ENCODE results near the gene PTGER4.

Gene PTGER4

DNA sequence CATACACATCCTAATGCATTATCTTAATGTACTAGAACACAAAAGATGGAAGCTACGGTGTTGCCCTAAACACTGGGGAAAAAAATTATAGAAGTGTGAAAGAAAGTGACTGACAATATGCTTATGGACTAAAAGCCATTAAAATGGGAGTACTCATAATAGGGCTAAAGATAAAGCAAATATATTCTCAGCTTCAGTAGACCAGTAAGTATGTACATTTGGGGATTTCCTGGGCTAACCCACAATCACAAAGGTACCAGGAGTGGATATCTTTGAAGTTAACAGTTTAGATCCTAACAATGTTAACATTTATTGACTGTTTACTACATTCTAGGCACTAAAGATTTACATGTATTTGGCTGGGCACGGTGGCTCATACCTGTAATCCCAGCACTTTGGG, 36.9 kb downstream of the PTGER4 start:
- TF ChIP-seq, protein P1, sequence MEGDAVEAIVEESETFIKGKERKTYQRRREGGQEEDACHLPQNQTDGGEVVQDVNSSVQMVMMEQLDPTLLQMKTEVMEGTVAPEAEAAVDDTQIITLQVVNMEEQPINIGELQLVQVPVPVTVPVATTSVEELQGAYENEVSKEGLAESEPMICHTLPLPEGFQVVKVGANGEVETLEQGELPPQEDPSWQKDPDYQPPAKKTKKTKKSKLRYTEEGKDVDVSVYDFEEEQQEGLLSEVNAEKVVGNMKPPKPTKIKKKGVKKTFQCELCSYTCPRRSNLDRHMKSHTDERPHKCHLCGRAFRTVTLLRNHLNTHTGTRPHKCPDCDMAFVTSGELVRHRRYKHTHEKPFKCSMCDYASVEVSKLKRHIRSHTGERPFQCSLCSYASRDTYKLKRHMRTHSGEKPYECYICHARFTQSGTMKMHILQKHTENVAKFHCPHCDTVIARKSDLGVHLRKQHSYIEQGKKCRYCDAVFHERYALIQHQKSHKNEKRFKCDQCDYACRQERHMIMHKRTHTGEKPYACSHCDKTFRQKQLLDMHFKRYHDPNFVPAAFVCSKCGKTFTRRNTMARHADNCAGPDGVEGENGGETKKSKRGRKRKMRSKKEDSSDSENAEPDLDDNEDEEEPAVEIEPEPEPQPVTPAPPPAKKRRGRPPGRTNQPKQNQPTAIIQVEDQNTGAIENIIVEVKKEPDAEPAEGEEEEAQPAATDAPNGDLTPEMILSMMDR (IDR thresholded peaks at IDR 0.05), result no peak

DNA sequence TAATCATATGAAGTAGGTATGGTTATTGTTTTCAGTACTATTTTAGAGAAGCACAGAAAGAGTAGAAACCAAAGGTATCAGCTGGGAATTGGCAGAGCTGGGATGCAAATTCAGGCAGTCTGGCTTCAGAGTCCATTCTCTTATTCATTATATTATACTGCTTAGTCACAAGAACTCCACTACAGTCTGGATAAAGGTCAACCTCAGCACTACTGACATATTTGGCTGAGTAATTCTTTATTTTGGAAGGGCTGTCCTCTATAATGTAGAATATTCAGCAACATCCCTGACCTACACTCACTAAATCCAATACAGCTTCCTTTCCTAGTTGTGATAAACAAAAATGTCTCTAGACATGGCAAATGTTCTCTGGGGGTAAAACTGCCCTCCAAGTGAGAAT, 37.6 kb downstream of the PTGER4 start:
- TF ChIP-seq, protein P1 (IDR thresholded peaks at IDR 0.05), result no peak

DNA sequence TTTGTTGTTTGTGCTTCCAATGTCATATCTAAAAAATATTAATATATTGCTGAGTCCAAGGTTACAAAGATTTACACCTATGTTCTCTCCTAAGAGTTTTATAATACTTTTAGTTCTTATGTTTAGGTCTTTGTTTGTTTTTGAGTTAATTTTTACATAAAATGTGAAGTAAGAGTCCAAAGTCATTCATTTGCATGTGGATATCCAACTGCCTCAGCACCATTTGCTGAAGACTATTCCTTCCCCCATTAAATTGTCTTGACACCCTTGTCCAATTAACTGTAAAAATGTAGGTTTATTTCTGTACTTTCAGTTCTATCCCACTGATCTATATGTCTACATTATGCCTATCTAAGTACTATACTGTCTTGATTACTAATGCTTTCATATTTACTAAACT, 40.4 kb downstream of the PTGER4 start:
- TF ChIP-seq, protein P1 (IDR thresholded peaks at IDR 0.05), result no peak

DNA sequence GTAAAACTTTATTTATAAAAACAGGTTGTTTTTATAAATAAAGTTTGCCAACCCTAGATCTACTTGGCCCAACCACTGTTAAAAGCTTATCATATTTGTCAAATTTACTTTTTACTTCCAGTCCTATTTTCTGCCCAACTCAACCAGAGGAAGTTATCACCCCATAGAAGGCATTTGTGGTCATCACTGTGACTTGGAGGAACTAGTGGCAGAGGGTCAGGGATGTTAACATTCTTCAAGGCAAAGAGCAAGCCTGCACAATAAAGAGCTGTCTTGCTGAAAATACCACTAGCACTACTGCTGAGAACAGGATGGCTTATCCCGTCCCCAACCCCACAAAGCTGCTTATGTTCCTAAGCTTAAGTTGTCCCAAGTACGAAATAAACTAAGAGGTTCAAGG, 53.7 kb downstream of the PTGER4 start:
- TF ChIP-seq, protein P1 (IDR thresholded peaks at IDR 0.05), result no peak

DNA sequence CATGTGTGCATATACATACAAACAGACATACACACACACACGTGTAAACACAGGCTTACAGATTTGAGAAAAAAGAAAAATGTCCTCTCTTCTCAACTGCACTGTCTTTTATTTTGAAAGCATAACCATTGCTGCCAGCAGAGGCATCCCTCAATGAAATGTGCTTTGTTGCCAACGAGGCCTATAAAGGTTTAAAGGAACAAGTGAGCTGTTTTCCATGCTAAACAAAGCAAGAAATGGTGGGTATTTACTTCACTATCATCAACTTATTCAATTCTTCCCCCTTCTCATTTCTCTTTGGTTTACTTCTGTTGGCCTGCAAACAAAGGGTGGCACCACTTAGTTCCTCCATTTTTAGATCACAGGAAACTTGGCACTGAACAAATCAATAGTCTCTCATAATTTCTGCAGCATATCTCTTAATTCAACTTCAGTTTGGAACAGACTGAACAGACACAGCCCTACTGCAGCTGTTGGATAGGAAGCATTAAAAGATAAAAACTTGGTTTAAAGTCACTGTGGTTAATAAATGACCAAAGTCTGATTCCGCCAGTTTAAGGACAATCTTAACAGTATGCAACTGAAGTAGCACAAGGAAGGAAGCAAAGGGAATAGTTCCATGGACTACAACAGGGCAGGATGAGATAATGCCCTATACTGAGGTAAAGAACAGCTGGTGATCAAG, 54.3 kb downstream of the PTGER4 start:
- TF ChIP-seq, protein P1 (IDR thresholded peaks at IDR 0.05), result no peak

DNA sequence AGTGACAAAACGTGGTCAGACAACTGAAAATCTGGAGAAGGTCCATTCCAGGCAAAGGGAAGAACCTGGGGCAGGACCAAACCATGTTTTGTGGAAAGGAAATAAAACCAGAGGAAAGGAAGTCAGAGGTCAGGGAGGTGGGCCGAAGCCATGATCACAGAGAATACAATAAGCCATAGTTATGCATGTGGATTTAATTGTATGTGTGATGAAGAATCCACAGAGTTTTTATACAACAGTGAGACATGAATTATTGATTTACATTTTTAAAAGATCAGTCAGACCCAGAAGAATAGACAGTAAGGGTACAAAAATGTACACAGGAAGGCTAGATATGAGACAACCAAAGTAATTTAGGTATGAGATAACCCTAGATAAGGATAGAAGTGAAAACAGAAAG, 55.3 kb downstream of the PTGER4 start:
- TF ChIP-seq, protein P1 (IDR thresholded peaks at IDR 0.05), result no peak

DNA sequence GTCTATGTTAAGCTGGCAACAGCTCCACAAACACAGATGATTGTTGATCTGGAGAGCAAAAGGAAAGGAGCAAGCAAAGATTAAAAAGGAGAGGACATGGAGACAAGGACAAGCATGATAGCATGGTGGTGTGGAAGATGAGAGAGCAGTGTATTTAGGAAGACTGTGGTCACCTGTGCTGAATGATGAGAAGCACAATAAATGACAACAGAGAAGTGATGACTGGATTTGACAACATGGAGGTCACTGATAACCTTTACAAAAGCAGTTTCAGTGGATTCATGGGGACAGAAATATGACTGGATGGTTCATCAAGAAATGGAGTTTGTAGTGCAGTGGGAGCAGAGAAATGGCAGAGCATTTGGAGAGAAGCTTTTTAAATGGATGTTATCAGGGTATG, 55.9 kb downstream of the PTGER4 start:
- TF ChIP-seq, protein P1 (IDR thresholded peaks at IDR 0.05), result no peak

Data from LNCAP (cell line).